ENCODE results near the gene NOL4L.

The NOL4L gene

GRCh38 chr20:32539817-32540675, 45.1 kb downstream of the NOL4L start:
- DNase-seq (ENCODE audit: low spot score), result no peak

DNA sequence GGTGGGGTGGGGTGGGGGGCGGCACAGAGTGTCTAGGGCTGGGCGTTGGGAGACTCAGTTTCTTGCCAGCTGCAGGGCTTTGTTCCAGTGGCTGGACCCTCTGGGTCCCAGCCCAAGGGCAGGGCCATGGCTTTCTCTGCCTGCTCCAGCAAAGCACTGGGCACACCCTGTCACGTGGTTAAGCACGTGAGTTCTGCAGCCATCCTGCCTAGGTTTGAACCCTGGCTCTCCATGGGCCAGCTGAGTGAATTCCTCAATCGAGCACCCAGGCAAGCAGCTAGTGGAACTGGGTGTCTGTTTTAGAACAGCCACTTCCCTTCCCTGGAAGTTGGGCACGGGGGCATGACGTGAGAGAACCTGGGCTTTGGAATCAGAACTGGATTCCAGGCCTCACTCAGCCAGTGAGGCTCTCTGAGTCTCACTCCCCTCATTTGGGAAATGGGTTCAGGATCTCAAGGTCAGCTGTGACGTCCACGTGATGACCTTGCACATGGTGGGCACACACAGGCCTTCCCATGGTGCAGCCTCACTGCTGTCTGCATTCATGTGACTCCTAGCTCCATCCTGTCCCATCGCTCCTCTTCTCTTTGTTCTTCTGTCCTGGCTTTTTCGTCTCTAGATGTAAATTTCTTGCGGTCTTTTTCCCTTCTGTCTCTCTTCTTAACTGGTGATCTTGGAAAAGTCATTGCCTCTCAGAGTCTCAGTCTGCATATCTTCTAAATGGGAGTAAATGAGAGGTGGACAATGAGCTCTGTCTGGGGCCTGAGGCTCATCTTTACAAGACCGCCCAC, 45.9 kb downstream of the NOL4L start:
- DNase-seq (ENCODE audit: low spot score), result no peak

DNA sequence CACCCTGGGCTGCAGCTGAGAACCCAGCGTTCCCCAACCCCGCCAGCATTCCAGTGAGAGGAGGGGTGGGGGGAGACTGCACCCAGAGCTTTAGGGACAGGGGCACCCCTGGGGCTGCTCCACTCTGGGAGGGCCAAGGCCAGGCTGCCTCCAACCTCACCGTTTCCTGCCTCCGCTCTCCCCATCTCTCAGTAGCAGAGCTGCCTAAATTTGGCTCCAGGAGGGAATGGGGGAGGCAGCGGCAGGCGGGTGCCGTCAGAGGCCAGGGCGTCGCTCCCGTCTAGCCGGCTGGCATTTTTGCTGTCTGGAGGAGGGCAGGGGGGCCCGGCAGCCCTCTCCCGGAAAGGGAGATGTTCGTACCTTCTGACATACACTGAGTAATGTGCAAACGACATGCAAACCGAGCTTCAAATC, 46.6 kb downstream of the NOL4L start:
- DNase-seq (ENCODE audit: low spot score), result no peak

DNA sequence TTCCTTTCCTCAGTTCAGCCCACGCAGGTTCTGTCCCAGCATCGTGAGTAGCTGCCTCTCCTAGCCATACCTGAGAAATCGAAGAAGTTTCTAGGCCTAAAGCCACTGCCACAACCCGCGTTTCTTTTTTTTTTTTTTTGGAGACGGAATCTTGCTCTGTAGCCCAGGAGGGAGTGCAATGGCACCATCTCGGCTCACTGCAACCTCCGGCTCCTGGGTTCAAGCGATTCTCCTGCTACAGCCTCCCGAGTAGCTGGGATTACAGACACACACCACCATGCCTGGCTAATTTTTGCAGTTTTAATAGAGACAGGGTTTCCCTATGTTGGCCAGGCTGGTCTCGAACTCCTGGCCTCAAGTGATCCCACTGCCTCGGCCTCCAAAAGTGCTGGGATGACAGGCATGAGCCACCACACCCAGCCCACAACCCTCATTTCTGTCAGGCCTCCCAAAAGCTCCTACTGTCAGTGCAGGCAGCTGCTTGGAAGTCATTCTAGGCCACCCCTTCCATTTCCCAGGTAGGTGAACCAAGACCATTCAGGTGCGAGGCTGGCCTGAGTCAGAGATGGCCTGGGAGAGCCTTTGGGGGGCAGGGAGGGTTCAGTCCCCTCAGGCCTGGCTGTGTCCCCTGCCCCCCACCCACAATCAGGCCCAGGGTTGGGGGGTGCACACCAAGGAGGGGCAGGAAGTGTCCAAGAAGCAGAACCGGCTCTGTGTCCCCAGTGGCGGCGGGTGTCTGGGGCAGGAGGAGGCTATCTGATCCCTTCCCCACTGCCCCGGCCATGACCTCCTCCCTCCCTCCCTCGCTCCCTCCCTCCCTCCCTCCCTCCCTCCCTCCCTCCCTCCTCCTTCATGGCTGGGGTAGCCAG, 47.2 kb downstream of the NOL4L start:
- DNase-seq (ENCODE audit: low spot score), result no peak

- DNase-seq (ENCODE audit: low spot score), result no peak
Observed at GRCh38 chr20:32536851-32537656, 48.1 kb downstream of the NOL4L start.

DNA sequence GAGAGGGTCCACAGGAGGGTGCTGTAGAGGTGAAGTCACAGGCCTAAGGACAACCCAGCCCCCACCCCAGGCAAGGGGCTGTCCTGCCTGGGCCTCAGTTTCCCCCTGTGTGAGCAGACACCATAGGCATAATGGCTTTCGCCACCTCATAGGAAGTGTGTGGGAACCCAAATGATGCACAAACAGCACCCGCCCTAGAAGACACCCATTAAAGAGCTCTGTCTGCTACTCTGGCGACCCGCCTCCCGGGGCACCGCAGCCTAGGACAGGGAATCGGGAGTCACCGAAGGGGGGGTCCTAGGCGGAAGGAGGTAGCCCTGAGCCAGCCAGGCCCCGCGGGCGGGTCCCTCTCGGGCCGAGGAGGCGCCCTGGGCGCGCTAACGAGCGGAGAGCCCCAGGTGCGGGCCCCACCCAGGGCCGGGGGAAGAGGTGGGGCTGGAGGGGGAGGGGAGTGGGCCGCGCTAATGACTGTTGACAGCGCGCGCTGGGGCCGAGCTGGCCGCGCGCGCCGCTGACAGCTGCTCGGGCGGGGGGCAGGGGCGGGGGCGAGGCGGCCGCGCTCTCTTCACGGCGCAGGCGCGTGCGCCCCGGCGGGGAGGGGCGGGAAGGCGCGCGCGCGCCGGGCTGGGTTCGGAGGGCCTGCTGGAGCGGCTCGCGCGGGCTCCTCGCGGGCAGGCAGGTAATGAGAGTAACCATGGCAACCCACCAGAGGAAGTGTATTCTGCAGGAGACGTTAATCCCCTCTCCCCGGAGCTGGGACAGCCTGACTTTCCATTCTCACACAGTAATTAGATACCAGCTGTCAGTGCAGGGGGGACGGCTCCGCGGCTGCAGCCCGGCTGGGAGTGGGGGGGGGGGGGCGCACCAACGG, 48.9 kb downstream of the NOL4L start:
- DNase-seq (ENCODE audit: low spot score), result peak; percentile 56

- no peak for DNase-seq (ENCODE audit: low spot score)
Observed at GRCh38 chr20:32535316-32535952, 49.7 kb downstream of the NOL4L start.

GRCh38 chr20:32534661-32535240, 50.4 kb downstream of the NOL4L start:
- DNase-seq (ENCODE audit: low spot score), result no peak

DNA sequence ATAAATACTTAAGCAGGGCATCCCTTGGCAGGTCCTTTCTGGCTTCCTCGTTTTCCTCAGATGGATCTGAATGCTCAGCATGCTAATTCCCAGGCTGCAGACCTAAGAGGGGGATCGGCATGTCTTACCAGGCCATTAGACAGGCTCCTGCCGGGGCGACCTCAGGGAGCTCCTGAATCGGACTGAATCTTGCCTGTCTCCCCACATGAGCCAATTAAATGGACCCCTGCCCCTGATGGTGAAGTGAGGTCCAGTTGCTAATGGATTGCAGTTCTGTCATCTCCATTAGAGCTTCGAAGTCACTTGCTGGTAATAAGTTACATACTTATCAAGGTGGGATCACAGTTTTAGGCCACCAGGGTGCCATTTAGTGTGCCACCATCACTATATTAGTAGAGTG, 51.4 kb downstream of the NOL4L start:
- no peak for DNase-seq (ENCODE audit: low spot score)

DNA sequence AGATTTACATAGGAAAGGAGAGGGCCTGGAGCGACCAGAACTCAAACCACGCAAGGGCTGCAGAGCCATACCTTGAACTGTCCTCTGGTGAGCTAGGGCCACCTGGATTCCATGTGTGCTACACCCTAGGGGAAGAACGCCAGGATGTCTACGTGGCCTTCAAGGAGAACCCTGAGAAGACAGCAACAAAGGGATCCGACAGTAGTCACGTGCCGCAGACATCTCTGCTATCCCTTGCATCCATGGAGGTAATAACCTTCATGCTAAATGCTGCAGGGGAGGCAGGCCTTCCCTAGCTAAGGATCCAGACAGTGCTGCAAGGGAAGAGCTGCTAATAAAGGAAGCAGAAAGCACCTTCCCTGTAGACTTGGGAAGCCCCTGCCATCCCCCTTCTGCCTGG, 52.9 kb downstream of the NOL4L start:
- no peak for DNase-seq (ENCODE audit: low spot score)

DNA sequence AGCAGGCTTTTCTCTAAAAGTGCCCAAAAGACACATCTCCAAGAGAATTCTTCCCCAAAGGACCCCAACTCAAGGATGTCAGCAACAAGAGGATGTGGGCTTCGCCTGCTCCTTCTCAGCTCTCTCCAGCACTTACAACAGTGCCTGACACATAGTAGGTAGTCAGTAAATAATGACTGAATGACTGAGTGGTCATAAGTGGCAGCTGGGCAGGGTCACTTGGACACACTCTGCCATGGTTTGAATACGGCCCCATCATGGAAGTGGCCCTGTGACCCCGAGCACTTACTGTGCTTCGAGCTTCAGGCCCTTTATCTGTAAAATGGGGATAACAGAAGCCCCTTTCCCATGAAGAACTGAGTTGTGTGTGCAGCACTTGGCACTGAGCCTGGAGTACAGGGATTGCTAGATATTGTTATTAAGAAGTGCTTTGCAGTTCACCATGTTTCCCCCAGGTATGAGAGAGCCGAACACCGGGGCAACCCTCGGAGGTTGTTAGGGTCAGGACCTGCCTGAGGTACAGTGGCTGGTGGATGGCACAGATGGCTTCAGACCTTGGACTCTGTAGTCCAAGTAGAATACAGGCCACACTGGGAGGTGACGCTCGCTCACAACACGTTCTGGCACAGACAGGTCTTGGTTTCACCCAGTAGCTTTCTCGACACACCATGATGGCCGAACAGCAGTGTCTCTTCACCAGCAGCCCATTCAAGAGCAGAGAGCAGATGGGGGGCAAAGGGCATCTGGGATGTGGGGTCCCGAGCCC, 56.0 kb downstream of the NOL4L start:
- DNase-seq (ENCODE audit: low spot score), result no peak

DNA sequence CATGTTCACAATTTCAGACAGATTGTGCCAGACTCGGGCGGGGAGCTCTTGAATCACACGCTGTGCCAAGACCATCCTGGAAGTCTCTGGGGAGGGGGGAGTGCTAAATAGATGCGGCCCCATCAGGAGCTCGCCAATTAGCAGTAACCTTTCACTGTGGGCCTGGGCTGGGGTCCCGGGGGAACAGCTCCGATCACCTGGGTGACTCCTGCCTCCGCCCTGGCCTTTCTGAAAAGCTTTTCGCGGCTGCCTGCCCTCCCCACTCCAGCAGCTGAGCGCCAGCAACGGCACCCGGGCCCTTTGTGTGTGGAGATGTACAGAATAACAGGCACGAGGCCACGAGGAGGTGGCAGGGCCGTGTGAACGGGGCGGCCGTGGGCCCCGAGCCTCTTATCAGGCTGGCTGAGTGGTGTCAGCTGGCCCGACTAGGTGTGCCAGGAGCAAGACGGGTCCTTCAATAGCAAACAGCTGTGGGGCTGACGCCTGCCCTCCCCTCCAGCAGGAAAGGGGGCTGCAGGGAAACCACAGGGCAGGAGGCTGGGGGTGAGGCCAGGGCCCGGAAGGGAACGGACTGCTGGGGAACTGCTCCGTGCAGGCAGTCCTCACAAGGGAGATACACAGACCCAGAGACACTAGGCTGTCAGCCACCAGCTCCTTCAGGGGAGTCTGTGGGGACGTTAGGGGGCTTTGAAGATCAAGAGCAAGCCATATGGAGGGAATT, 56.8 kb downstream of the NOL4L start:
- no peak for DNase-seq (ENCODE audit: low spot score)

- no peak for DNase-seq (ENCODE audit: low spot score)
Observed at GRCh38 chr20:32527447-32528055, 57.6 kb downstream of the NOL4L start.

DNA sequence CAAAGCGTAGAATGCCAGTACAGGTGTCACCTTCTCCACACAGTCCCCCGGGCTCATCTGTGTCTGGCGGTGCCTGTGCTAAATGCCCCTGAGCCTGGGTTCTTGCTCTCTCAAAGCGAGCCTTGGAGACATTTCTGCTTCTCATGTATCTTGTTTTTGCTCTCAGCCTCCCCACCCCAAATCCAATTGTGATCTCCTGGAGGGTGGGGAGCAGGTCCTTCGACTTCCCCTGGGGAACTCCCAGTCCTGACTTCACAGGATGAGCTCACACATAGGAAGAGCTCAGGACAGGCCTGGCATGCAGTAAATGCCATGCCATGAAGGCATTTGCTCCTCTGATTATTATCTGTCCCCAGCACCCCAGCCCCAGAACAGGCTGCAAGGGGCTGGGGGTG, 58.1 kb downstream of the NOL4L start:
- no peak for DNase-seq (ENCODE audit: low spot score)

- DNase-seq (ENCODE audit: low spot score), result no peak
Observed at GRCh38 chr20:32526541-32526940, 58.6 kb downstream of the NOL4L start.

DNA sequence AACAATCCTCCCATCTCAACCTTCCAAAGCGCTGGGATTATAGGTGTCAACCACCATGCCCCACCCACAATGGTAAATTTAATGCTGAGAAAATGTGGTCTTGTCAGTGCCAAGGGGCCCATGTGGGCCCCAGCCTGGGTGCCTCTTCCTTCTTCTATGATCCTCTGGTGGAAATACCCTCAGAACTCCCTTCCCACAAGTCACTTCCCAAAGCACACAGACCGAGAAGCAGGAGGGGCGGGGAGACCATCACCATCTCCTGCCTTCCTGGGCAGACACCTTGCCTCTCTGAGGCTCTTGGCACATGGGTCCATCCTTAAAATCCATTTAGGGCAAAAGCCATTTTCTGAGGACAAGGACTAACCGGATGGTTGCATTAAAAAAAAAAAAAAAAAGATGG, 59.0 kb downstream of the NOL4L start:
- DNase-seq (ENCODE audit: low spot score), result no peak

GRCh38 chr20:32524829-32525501, 60.2 kb downstream of the NOL4L start:
- DNase-seq (ENCODE audit: low spot score), result no peak
